ENCODE results near the gene NRP1.

- TF ChIP-seq EP300 (IDR thresholded peaks at IDR 0.05) = no peak
- TF ChIP-seq, protein P1, sequence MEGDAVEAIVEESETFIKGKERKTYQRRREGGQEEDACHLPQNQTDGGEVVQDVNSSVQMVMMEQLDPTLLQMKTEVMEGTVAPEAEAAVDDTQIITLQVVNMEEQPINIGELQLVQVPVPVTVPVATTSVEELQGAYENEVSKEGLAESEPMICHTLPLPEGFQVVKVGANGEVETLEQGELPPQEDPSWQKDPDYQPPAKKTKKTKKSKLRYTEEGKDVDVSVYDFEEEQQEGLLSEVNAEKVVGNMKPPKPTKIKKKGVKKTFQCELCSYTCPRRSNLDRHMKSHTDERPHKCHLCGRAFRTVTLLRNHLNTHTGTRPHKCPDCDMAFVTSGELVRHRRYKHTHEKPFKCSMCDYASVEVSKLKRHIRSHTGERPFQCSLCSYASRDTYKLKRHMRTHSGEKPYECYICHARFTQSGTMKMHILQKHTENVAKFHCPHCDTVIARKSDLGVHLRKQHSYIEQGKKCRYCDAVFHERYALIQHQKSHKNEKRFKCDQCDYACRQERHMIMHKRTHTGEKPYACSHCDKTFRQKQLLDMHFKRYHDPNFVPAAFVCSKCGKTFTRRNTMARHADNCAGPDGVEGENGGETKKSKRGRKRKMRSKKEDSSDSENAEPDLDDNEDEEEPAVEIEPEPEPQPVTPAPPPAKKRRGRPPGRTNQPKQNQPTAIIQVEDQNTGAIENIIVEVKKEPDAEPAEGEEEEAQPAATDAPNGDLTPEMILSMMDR (IDR thresholded peaks at IDR 0.05) = no peak
- TF ChIP-seq POLR2A (IDR thresholded peaks at IDR 0.05) = no peak
These were observed 8.5 kb downstream of the NRP1 start for GRCh38 chr10:33325929-33326328.
